ENCODE results near the gene UPF1. TPM values are rescaled to one million over a fixed set of nuclear protein-coding genes. Genes with fewer than 3 reads are reported as not detected.

Gene UPF1
- total RNA-seq (2022; extraction: Qiagen RNA extraction; ENCODE audit: low read depth): 33.4 to 45.5 TPM (median 44.3 TPM) in 5 replicates

GRCh38 chr19:18831524-18832305, at the start of gene UPF1:
Gene UPF1, plus strand, starts transcription at chr19:18831959. Its CDS starts 251 bp downstream, at chr19:18832210.

GRCh38 chr19:18790566-18791314, 41.0 kb upstream of the UPF1 start, which contains the start of gene COMP:
Gene COMP, minus strand, starts transcription at chr19:18791305. Its CDS starts 36 bp downstream, at chr19:18791269.

GRCh38 chr19:18895824-18896341, 64.1 kb downstream of the UPF1 start, which contains the start of gene CERS1:
Gene CERS1, minus strand, starts transcription at chr19:18896158. Its CDS starts 86 bp downstream, at chr19:18896072.

Other genes starting within 250 kb of the UPF1 start
- gene REX1BD, start 243.2 kb upstream of the UPF1 start, total RNA-seq (2022; extraction: Qiagen RNA extraction; ENCODE audit: low read depth): 37.0 to 53.9 TPM (median 50.4 TPM) in 5 replicates
- gene CRLF1, start 225.2 kb upstream of the UPF1 start, total RNA-seq (2022; extraction: Qiagen RNA extraction; ENCODE audit: low read depth): 1.5 to 4.5 TPM (median 3.0 TPM) in 5 replicates
- gene TMEM59L, start 219.1 kb upstream of the UPF1 start, total RNA-seq (2022; extraction: Qiagen RNA extraction; ENCODE audit: low read depth): 3.6 to 6.3 TPM (median 5.4 TPM) in 5 replicates
- gene KLHL26, start 194.9 kb upstream of the UPF1 start, total RNA-seq (2022; extraction: Qiagen RNA extraction; ENCODE audit: low read depth): 3.1 to 4.4 TPM (median 3.2 TPM) in 5 replicates
- gene CRTC1, start 148.3 kb upstream of the UPF1 start, total RNA-seq (2022; extraction: Qiagen RNA extraction; ENCODE audit: low read depth): 2.2 to 5.6 TPM (median 4.6 TPM) in 5 replicates
- gene COMP, start 40.7 kb upstream of the UPF1 start, total RNA-seq (2022; extraction: Qiagen RNA extraction; ENCODE audit: low read depth): 0.03 to 0.06 TPM (median 0.06 TPM) in 3 of 5 replicates, not detected in the others
- 3.9 to 6.3 TPM (median 5.1 TPM) in 5 replicates for gene CERS1, start 64.2 kb downstream of the UPF1 start, total RNA-seq (2022; extraction: Qiagen RNA extraction; ENCODE audit: low read depth)
- 143 to 160 TPM (median 150 TPM) in 5 replicates for gene COPE, start 87.4 kb downstream of the UPF1 start, total RNA-seq (2022; extraction: Qiagen RNA extraction; ENCODE audit: low read depth)
- gene DDX49, start 87.8 kb downstream of the UPF1 start, total RNA-seq (2022; extraction: Qiagen RNA extraction; ENCODE audit: low read depth): 34.8 to 48.5 TPM (median 42.8 TPM) in 5 replicates
- 24.2 to 33.9 TPM (median 30.5 TPM) in 5 replicates for gene HOMER3, start 109.3 kb downstream of the UPF1 start, total RNA-seq (2022; extraction: Qiagen RNA extraction; ENCODE audit: low read depth)
- 22.0 to 36.1 TPM (median 33.5 TPM) in 5 replicates for gene SUGP2, start 201.6 kb downstream of the UPF1 start, total RNA-seq (2022; extraction: Qiagen RNA extraction; ENCODE audit: low read depth)
- gene ARMC6, start 201.6 kb downstream of the UPF1 start, total RNA-seq (2022; extraction: Qiagen RNA extraction; ENCODE audit: low read depth): 22.6 to 31.4 TPM (median 28.3 TPM) in 5 replicates
- gene SLC25A42, start 232.0 kb downstream of the UPF1 start, total RNA-seq (2022; extraction: Qiagen RNA extraction; ENCODE audit: low read depth): 0.43 to 1.1 TPM (median 0.89 TPM) in 5 replicates